ENCODE measurements around the gene LGR4. TPM values are rescaled to one million over a fixed set of nuclear protein-coding genes. Genes with fewer than 3 reads are reported as not detected.

The LGR4 gene
- total and polyA plus RNA-seq, 2 experiments from 2014 or later, result 14.9 to 59.2 TPM

DNA sequence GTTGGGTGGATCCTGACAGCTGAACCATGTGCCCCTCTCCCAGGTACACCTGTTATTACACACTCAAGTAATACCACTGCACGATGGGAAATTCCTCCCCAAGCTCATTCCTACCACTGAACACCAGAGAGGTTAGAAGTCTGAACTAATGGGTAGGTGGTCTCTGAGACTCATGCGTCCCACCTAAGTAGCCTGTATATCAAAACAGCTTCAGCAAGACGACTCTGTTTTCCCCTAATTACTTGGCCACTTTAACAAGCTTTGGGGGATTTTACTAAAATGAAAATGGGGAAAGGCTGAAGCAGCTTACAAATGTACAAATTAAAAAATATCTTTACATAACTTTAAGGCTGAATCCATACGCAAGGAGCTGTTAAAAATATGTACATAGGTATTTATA, 29.4 kb downstream of the LGR4 start:
- Histone ChIP-seq H3K27ac (no peak overlapping the region), H3K4me3 (no peak overlapping the region), H3K4me1 (ENCODE audit: insufficient read depth) (peaks cover 21% of the 10 kb centered on the region), H3K36me3 (ENCODE audit: low read depth) (no peaks in the 10 kb centered on the region), H3K4me2 (ENCODE audit: unreplicated experiment) (no peak overlapping the region), H3F3A (ENCODE audit: insufficient read depth) (peaks cover 8% of the 10 kb centered on the region), H3K9me3 (ENCODE audit: low read depth) (no peaks in the 10 kb centered on the region), H3K9ac (no peak overlapping the region), H2AFZ (no peak overlapping the region), H3K9me2 (ENCODE audit: insufficient read depth) (peaks cover 4% of the 10 kb centered on the region; the same call in 1 of the 2 replicates), H4K20me1 (ENCODE audit: insufficient read depth) (peaks cover 11% of the 10 kb centered on the region; the same call in 1 of the 2 replicates), H3K27me3 (replicated peaks; ENCODE audit: insufficient read depth) (no peaks in the 10 kb centered on the region), H3K79me2 (ENCODE audit: insufficient read depth) (peaks cover 91% of the 10 kb centered on the region)
- no peak for DNase-seq
- WGBS, 2 experiments (ENCODE audit: low coverage in 1 of 2, low lambda C conversion rate in 2 of 2, missing lambda C conversion rate in 2 of 2), result 63 to 66% methylated on average over 4 of the region's 4 CpGs
- in situ Hi-C loops (cut with MboI), result no loop called here
- TF ChIP-seq EZH2phosphoT487 (IDR thresholded peaks at IDR 0.05; ENCODE audit: insufficient read depth, low read depth), result no peak
- no peak for TF ChIP-seq EZH2 (IDR thresholded peaks at IDR 0.05; ENCODE audit: insufficient read depth, poor library complexity, severe bottlenecking)

DNA sequence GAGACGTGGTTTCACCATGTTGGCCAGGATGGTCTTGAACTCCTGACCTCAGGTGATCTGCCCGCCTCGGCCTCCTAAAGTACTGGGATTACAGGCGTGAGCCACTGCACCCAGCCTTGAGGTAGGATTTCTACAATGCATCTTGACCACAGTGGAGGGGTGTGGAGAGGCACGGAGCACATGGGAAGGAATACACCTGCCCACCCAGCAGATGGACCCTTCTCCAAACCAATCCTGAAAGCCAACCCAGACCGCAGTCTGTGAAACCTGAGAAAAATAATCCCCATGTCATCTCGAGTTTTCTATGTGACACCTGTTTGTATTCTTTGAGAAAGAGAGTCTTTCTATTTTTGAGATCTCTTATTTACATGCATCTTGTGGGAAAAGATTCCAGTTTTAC, 32.5 kb downstream of the LGR4 start:
- Histone ChIP-seq H3K4me1 (ENCODE audit: insufficient read depth) (peaks cover 22% of the 10 kb centered on the region), H3F3A (ENCODE audit: insufficient read depth) (no peaks in the 10 kb centered on the region), H3K79me2 (ENCODE audit: insufficient read depth) (peaks cover 99% of the 10 kb centered on the region), H3K27ac (no peak overlapping the region), H3K4me3 (no peak overlapping the region), H4K20me1 (ENCODE audit: insufficient read depth) (peaks cover 10% of the 10 kb centered on the region; the same call in 1 of the 2 replicates), H3K4me2 (ENCODE audit: unreplicated experiment) (no peak overlapping the region), H2AFZ (no peak overlapping the region), H3K9me3 (ENCODE audit: low read depth) (no peaks in the 10 kb centered on the region), H3K27me3 (replicated peaks; ENCODE audit: insufficient read depth) (no peaks in the 10 kb centered on the region), H3K9me2 (ENCODE audit: insufficient read depth) (peaks cover 4% of the 10 kb centered on the region; the same call in 1 of the 2 replicates), H3K9ac (no peak overlapping the region), H3K36me3 (ENCODE audit: low read depth) (no peaks in the 10 kb centered on the region)
- TF ChIP-seq EZH2 (IDR thresholded peaks at IDR 0.05; ENCODE audit: insufficient read depth, poor library complexity, severe bottlenecking), result no peak
- in situ Hi-C loops (cut with MboI), result no loop called here
- DNase-seq, result no peak
- WGBS, 2 experiments (ENCODE audit: low coverage in 1 of 2, low lambda C conversion rate in 2 of 2, missing lambda C conversion rate in 2 of 2), result 97 to 98% methylated on average over 7 of the region's 7 CpGs

DNA sequence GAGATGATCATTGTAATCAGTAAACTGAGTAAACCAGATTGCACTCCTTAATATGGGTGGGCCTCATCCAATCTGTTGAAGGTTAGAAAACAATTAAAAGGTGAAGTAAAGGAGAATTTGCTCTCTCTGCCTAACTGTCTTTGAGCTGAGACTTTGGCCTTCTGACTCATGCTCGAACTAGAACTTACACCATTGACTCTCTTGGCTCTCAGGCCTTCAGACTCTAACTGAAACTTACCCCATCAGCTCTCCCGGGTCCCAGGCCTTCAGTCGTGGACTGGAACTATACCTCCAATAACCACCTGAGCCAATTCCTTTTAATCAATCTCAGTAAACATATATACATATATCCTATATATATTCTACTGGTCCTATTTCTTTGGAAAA, 34.0 kb downstream of the LGR4 start:
- Histone ChIP-seq H3K27ac (no peak overlapping the region), H3K4me3 (no peak overlapping the region), H4K20me1 (ENCODE audit: insufficient read depth) (peaks cover 6% of the 10 kb centered on the region; the same call in 1 of the 2 replicates), H3F3A (ENCODE audit: insufficient read depth) (no peaks in the 10 kb centered on the region), H3K4me2 (ENCODE audit: unreplicated experiment) (no peak overlapping the region), H3K9me2 (ENCODE audit: insufficient read depth) (peaks cover 4% of the 10 kb centered on the region; the same call in 1 of the 2 replicates), H3K9ac (no peak overlapping the region), H3K27me3 (replicated peaks; ENCODE audit: insufficient read depth) (no peaks in the 10 kb centered on the region), H3K9me3 (ENCODE audit: low read depth) (no peaks in the 10 kb centered on the region), H3K36me3 (ENCODE audit: low read depth) (no peaks in the 10 kb centered on the region), H3K79me2 (ENCODE audit: insufficient read depth) (peaks cover 99% of the 10 kb centered on the region), H3K4me1 (ENCODE audit: insufficient read depth) (peaks cover 16% of the 10 kb centered on the region), H2AFZ (no peak overlapping the region)
- TF ChIP-seq EZH2phosphoT487 (IDR thresholded peaks at IDR 0.05; ENCODE audit: insufficient read depth, low read depth) (no peak), EZH2 (IDR thresholded peaks at IDR 0.05; ENCODE audit: insufficient read depth, poor library complexity, severe bottlenecking) (no peak)
- 98% methylated on average over 3 of the region's 3 CpGs for WGBS, 2 experiments (ENCODE audit: low coverage in 1 of 2, low lambda C conversion rate in 2 of 2, missing lambda C conversion rate in 2 of 2)
- in situ Hi-C loops (cut with MboI), result no loop called here
- DNase-seq, result no peak

DNA sequence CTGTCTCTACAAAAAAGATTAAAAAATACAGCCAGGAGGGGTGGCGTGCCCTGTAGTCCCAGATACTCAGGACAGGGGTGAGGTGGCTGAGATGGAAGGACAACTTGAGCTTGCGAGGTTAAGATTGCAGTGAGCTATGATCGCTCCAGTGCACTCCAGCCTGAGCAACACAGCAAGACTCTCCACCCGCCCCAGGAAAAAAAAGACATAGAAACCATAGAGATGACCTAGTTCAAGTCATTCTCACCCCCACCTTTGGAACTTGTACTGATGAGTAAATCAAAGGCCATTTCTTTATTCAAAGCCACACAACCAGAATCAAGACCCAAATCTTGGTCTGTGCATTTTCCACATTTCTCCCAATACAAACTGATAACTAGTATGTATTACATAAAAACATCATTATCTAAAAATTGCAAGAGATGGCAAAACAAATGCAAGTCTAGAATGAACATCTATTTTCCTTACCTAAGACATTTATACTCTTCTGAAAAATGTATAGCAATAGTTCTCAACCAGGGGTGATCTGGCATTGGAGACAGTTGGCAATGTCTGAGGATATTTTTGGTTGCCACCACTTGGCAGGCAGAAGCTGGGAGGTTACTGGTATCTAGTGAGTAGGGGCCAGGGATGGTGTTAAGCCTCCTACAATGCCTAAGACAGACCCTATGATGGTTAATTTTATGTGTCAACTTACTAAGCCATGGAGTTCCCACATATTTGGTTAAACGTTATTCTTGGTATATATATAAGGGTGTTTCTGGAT, 34.6 kb downstream of the LGR4 start:
- Histone ChIP-seq H3K9me2 (ENCODE audit: insufficient read depth) (peaks cover 4% of the 10 kb centered on the region; the same call in 1 of the 2 replicates), H3K4me2 (ENCODE audit: unreplicated experiment) (no peak overlapping the region), H3K9me3 (ENCODE audit: low read depth) (no peaks in the 10 kb centered on the region), H3K9ac (no peak overlapping the region), H3F3A (ENCODE audit: insufficient read depth) (no peaks in the 10 kb centered on the region), H3K79me2 (ENCODE audit: insufficient read depth) (peaks cover 99% of the 10 kb centered on the region), H3K27me3 (replicated peaks; ENCODE audit: insufficient read depth) (no peaks in the 10 kb centered on the region), H2AFZ (no peak overlapping the region), H4K20me1 (ENCODE audit: insufficient read depth) (peaks cover 2% of the 10 kb centered on the region; the same call in 1 of the 2 replicates), H3K4me1 (ENCODE audit: insufficient read depth) (peaks cover 16% of the 10 kb centered on the region), H3K27ac (no peak overlapping the region), H3K4me3 (no peak overlapping the region), H3K36me3 (ENCODE audit: low read depth) (no peaks in the 10 kb centered on the region)
- WGBS, 2 experiments (ENCODE audit: low coverage in 1 of 2, low lambda C conversion rate in 2 of 2, missing lambda C conversion rate in 2 of 2), result 72 to 74% methylated on average over 5 of the region's 5 CpGs
- no peak for TF ChIP-seq EZH2 (IDR thresholded peaks at IDR 0.05; ENCODE audit: insufficient read depth, poor library complexity, severe bottlenecking)
- TF ChIP-seq EZH2phosphoT487 (IDR thresholded peaks at IDR 0.05; ENCODE audit: insufficient read depth, low read depth), result no peak
- DNase-seq, result peak; percentile 68
- in situ Hi-C loops (cut with MboI), result no loop called here
